LHCN-M2 (cell line): ENCODE data around the gene CCK. TPM values are rescaled to one million over a fixed set of nuclear protein-coding genes. Genes with fewer than 3 reads are reported as not detected.
A peak's percentile ranks its signal among the peaks of the same experiment; 100 is the strongest.

ENCODE experiments used
- DNase-seq: peaks from one replicate; pipeline ENCODE4 v3.0.0-alpha.2; 2012; ENCODE audit warnings: low read depth
- total RNA-seq: library from RNA; depleted of rRNA; stranded (reverse); fragments of >200 nt; gene quantifications from 2 replicates; pipeline ENCODE4 v1.2.3, GENCODE V29; 2014; rRNA removed

CCK gene
- total RNA-seq, 1 experiment from 2014 or later = not detected

DNA sequence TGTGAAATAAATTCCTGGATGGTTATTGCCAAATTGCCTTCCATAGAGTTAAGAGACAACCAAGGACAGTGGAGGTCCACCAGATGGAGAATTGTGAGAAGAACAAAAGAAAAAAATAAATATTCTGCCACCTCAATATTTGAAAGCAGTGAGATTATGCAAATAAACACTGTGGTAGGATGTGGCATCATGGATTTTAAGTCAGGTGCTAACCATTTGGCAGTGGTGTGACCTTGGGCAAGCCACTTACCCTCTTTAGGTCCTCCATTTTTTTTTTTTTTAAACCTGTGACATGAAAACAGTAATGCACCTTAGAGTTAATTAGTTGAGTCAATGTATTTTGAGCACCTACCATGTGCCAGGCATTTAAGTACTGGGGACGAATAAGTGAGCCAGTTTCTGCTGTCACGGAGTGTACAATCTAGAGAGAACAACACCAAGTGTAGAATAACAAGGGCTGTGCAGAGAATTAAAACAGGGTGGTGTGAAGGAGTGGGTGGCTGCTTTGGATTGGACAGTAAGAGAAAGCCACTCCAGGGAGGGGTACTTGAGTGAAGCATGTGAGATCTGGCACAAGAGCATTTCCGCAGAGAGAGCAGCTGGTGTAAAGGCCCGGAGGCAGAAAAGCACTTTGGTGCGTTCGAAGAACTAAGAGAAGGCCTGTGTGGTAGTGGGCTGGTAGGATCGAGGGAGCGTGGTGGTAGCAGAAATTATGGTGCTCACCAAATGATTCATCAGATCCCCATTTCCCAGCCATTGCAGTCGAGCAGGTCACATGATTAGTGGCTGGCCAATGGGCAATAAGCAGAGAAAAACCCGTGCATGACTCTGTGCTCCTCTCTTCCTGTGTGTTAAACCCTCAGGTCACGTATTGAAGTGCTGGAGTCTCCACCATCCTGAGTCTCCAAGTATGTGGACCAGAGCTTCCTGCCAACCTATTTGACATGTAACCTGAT is 39.2 kb downstream of the CCK start:
- no peak for DNase-seq

DNA sequence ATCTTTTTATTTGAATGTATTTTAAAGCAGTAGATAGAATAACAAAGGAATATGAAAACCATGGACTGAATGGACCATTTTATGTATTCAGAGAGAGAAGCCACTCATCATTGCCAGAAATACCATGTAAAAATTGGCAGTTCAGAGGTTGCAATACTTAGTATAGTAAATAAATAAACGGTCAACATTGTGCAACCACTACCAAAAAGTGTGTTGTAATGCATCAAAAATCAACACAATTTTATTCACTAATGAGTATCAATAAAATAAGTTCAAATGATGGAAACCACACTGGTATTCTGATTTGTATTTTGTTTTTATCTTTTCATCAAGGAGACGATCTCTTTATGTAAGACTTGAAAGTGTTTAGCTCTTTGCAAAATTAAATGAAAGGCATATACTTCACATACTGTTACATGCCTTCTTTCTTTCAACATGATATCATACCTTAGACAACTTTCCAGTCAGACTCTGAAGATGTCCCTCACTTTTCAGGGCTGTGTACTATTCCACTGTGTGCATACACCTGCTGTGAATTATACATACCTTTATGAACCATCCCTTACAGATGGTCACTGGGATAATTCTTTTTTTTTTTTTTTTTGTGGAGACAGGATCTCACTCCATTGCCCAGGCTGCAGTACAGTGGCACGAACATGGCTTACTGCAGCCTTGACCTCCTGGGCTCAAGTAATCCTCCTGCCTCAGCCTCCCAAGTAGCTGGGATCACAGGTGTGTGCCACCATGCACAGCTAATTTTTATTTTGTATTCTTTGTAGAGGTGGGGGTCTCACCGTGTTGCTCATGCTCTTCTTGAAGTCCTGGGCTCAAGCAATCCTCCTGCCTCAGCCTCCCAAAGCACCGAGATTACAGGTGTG is 40.3 kb downstream of the CCK start:
- no peak for DNase-seq

DNA sequence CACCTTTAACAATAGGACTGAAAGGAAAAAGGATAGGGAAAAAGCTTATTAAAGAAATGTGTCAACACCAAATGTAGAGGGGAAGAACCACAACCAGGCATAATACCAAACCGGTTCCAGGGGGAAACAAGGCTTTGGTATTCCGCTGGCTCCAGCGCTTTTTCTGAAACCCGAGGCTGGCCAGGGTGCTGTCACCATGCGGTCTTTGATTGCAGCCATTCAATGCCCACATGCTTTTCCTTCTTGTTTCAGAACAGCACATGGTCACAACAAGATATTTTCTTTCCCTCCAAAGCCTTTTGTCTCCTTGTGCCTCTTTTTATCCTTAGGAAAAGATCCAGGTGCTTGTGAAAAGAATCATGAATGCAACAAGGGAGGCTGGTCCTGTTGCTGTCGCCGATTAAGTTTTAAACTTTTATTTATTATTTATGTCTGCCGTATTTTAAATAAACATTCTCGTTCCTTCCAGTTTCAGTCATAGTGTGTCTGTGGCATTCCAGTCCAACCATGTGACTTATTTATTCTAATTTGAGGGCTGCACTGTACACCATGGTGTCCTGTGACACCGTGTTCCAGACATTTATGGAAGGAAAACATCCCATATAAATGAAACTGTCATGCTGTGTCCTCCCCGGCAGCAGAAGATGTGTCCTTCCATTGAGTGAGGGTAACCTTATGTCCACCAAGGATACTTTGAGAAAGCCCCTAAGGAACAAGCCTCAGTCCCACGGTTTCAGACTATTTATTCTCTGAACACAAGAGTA is 41.1 kb downstream of the CCK start:
- DNase-seq = no peak

DNA sequence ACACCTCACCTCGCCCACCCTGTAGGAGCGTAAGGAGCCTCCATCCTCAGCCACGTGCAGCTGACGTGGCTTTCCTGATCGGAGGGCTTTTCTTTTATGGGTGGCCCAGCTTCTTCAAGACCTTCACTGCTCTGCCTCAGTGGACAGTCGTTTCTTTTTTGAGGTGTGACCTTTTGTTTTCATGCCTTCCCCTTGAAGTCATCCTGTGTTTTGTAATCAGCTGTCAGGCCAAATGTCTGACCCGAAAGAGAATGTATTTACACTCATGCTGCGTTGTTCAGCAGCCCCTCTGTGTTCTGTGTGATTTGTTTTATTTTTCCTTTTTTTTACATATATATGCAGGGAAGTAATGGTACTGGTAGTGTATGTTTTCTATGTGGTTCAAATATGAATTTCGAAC is 41.8 kb downstream of the CCK start:
- no peak for DNase-seq

DNA sequence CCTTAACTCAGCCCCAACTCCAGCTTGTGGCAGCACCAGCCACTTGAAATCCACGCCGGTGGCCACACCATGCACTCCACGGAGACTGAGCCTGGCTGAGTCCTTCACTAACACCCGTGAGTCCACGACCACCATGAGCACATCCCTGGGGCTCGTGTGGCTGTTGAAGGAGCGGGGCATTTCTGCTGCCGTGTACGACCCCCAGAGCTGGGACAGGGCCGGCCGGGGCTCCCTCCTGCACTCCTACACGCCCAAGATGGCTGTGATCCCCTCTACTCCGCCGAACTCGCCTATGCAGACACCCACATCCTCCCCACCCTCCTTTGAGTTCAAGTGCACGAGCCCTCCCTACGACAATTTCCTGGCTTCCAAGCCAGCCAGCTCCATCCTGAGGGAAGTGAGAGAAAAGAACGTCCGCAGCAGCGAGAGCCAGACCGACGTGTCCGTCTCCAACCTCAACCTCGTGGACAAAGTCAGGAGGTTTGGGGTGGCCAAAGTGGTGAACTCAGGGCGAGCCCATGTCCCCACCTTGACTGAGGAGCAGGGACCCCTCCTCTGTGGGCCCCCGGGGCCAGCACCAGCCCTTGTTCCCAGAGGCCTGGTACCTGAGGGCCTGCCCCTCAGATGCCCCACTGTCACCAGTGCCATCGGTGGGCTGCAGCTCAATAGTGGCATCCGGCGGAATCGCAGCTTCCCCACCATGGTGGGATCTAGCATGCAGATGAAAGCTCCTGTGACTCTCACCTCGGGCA is 42.9 kb downstream of the CCK start:
- no peak for DNase-seq

DNA sequence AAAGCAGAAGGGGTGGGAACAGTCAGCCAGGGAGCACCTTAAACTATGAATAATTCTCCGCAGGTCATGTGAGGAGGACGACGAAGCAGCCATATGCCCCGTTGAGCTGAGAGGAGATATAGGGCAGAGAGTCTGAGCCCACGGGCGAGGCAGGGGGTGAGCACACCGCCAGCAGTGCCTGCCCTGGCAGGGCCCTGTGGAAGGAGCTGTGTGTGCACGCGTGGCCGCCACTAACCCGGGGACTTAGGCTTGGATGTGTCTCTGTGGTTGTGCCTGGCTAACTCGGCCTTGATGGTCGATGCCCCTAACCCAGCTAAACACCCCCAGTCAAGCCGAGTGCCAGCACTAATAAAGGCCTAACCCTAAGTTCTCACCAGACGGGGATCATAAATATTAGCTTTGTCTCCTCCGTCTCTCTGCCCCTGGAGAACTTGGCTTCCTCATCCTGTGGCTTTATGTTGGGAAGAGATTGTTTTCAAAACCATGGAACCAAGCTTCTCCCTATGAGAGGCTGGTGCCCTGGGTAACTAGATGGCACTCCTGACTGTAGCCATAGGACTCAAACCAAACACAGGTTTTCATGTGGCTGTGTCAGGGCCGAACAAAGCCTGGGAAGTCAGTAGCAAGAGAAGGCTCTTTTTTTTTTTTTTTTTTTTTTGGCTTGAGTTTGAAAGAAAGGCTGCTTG is 45.4 kb downstream of the CCK start:
- DNase-seq = no peak

DNA sequence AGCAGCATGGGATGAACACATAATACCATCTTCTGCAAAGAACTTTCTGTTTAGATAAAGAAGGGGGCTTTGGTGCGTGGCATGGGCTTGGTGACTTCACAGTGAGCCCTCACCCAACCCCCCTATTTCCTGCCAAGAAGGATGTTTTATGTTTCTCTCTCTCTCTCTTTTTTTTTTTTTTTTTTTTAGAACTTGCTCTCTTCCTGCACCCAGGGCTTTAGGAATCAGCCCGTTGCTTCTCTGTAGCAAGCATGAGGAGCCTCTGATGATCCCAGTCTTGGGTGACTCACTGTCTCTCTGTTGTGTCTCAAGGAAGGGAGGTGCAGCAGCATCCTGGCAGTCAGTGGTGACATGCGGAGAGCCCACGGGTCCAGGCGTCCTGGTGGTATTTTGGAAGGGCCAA is 49.1 kb downstream of the CCK start:
- DNase-seq = peak; percentile 31

DNA sequence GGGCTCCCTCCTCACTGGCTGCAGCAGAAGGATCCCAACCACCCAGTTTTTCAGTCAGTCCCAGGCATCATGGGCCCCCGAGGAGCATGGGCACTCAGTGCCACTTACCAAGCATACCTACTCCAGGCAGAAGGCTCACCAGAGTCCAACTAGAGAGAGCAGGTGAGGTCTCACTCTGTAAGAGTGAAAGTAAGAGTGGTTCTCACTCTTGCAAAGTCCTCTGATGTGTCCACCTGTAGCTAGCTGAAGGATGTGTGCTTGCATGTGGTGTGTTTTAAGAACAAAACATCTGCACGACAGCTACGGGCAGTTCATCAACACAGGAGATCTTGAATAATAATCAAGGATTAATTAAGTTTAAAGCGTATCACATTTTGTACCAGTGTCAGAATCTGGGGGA is 49.7 kb downstream of the CCK start:
- no peak for DNase-seq

DNA sequence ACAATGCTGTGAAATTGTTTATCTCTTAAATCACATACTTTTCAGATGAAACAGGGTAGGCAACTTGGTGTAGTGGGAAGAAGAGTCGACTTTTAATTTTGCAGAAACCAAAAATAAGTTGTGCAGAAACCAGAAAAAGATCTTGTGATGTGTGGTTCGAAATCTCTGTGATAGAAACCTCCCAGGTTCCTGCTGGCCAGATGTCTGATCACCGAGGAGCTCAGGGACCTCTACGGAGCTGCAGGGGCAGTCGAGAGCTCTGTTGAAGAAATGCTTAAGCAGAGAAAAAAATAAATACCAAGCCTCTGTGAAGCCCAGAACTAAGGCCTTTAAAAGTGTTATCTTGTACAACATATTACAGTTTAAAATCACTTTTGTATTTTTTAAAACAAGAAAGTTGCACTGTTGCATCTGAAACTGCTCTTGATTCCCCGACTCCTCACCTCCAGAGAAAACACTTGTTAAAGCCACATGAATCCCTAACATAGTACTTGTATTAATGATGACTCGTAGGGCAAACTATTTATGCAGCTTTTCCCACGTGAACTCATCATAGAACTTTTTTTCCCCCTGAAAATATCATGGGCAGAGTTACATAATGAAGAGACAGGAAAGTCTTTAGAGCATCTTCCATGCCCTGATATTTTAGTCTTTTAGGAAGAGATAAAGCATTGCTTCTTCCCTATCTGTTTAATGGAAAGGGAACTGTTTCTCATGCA is 51.3 kb downstream of the CCK start:
- peak; percentile 46 for DNase-seq

DNA sequence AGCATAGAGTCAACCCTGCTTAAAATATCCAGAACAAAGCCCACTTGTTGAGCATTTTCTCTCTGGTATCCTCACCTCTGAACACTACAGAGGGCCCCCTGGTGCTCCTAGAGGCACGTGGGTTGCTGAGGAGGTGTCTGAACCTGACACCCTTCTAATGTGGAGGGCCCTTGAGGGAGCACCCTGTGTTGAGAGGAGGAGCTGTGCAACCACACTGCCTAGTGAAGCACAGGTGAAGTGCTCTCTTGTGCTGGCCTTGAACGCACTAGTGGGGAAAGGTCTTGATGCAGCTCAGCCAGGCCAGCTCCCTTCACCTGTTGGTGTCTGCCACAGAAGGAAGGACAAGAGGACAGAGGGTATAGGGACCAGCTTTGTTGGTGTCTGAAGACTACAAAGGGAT is 51.9 kb downstream of the CCK start:
- DNase-seq = no peak

DNA sequence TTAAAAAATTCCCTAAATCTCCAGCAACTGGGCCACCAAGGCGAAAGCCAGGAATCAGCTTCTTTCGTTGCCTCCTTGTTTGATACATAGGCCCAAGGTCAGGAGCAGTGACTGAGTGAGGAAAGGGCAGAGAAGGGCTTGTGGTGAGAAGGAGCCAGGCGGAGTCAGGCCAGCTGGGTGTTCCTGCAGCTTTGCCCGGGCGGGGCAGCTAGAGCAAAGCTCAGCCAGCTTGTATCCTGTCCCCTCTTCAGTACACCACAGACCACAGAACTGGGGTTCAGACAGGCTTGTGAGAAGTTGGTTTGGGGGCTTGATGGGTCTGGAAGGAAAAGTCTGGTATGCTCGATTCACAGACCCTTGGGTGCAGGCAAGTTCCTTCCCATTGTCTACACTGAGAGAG is 52.6 kb downstream of the CCK start:
- no peak for DNase-seq

DNA sequence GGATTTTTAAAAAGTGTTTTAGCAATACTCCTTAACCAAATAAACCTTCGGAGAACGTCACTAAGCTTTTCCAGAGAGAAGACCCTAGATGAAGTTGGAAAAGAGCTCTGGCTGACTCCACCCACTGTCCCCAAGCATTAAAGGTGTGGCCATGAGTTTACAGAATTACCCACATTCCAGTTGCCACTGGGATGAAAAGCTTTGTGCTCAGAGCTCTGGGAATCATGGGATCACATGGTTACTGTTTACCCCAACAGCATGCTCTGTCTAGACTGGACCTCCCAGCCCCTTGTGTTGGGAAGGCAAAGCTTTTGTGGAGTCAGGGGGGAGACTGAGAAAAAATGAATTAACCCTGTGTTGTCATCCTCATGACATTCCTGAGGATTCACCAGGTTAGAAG is 55.3 kb downstream of the CCK start:
- DNase-seq = no peak

DNA sequence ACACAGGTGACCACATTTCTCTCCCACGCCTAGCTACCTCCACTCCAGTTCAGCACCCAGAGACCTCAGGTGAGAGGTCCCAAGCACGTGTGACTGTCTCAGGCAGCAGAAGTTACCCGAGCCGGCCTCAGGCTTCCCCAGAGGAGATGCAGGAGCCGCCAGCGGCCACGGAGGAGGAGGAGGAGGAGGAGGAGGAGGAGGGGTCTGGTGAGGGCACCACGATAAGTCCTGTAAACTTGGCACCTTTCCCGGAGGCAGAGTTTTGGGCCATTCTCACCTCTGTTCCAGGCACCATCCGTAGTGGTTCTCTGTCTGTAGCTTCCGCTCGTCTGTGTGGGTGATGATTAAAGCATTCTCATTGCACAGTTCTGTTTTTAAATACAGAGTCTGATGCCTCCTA is 56.1 kb downstream of the CCK start:
- DNase-seq = no peak

Other genes starting within 250 kb of the CCK start
- 20.7 and 21.4 TPM in 2 replicates for gene TRAK1, start 174.8 kb downstream of the CCK start, total RNA-seq
- not detected in 2 replicates for gene LYZL4, start 144.4 kb upstream of the CCK start, total RNA-seq
- not detected in 2 replicates for gene VIPR1, start 236.5 kb upstream of the CCK start, total RNA-seq